Progenitor cell of endocrine pancreas (in vitro differentiated cells): ENCODE data around the gene ING5. TPM values are rescaled to one million over a fixed set of nuclear protein-coding genes. Genes with fewer than 3 reads are reported as not detected.

Source experiments
- DNase-seq: peaks from one replicate; pipeline ENCODE4 v3.0.0; 2021; ENCODE audit warnings: low spot score; ENCODE audit not compliant: unreplicated experiment
- H3K27ac Mint-ChIP-seq: 2 replicates; pipeline ENCODE4 v1.8.0; 2021; ENCODE audit warnings: mild to moderate bottlenecking, moderate library complexity, mixed read lengths
- H3K27me3 Mint-ChIP-seq: 2 replicates; pipeline ENCODE4 v1.8.0; 2021; ENCODE audit warnings: mixed read lengths
- H3K36me3 Mint-ChIP-seq: 2 replicates; pipeline ENCODE4 v1.8.0; 2022; ENCODE audit warnings: mixed read lengths; ENCODE audit not compliant: insufficient read depth
- H3K4me1 Mint-ChIP-seq: 2 replicates; pipeline ENCODE4 v1.8.0; 2021; ENCODE audit warnings: low read depth, mixed read lengths
- H3K4me3 Mint-ChIP-seq: 2 replicates; pipeline ENCODE4 v1.8.0; 2021; ENCODE audit warnings: low read depth, mild to moderate bottlenecking, moderate library complexity, mixed read lengths
- H3K9me3 Mint-ChIP-seq: 2 replicates; pipeline ENCODE4 v1.8.0; 2021; ENCODE audit warnings: low read depth, mixed read lengths
- total RNA-seq: library from RNA; stranded (reverse); gene quantifications from 2 replicates; pipeline ENCODE4 v1.2.1, GENCODE V29; 2021
- TF ChIP-seq, protein P1 (sequence below): fragments of 200-600 bp; sonication (generic); IDR thresholded peaks from one replicate; pipeline ENCODE4 v1.5.0; 2021; ENCODE audit warnings: antibody characterized with exemption, mild to moderate bottlenecking; ENCODE audit not compliant: unreplicated experiment

ING5 gene
- total RNA-seq, 1 donor from 2014 or later = 65.9 TPM

DNA sequence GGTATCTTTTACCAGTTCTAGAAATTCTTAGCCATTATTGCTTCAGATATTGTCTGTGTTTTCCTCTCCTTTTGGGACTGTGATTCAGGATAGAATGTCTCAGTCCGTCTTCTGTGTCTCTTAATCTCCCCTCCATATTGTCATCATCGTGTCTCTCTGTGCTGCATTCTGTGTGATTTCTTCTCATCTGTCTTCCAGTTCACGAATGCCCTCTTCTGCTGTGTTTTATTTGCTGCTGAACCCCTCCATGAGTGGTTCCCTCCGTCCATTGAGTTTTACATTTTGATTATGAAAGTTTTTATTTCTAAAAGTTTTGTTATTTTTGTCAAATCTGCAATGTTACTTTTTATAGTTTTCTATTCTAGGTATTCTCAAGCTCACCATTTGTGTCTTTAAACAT lies 44.2 kb downstream of the ING5 start:
- Mint-ChIP-seq H3K4me3 (no peak overlapping the region), H3K9me3 (peaks cover 7% of the 10 kb centered on the region), H3K4me1 (no peaks in the 10 kb centered on the region), H3K27ac (no peak overlapping the region), H3K36me3 (peaks cover 20% of the 10 kb centered on the region), H3K27me3 (no peaks in the 10 kb centered on the region)
- TF ChIP-seq, protein P1, sequence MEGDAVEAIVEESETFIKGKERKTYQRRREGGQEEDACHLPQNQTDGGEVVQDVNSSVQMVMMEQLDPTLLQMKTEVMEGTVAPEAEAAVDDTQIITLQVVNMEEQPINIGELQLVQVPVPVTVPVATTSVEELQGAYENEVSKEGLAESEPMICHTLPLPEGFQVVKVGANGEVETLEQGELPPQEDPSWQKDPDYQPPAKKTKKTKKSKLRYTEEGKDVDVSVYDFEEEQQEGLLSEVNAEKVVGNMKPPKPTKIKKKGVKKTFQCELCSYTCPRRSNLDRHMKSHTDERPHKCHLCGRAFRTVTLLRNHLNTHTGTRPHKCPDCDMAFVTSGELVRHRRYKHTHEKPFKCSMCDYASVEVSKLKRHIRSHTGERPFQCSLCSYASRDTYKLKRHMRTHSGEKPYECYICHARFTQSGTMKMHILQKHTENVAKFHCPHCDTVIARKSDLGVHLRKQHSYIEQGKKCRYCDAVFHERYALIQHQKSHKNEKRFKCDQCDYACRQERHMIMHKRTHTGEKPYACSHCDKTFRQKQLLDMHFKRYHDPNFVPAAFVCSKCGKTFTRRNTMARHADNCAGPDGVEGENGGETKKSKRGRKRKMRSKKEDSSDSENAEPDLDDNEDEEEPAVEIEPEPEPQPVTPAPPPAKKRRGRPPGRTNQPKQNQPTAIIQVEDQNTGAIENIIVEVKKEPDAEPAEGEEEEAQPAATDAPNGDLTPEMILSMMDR = no peak
- no peak for DNase-seq

DNA sequence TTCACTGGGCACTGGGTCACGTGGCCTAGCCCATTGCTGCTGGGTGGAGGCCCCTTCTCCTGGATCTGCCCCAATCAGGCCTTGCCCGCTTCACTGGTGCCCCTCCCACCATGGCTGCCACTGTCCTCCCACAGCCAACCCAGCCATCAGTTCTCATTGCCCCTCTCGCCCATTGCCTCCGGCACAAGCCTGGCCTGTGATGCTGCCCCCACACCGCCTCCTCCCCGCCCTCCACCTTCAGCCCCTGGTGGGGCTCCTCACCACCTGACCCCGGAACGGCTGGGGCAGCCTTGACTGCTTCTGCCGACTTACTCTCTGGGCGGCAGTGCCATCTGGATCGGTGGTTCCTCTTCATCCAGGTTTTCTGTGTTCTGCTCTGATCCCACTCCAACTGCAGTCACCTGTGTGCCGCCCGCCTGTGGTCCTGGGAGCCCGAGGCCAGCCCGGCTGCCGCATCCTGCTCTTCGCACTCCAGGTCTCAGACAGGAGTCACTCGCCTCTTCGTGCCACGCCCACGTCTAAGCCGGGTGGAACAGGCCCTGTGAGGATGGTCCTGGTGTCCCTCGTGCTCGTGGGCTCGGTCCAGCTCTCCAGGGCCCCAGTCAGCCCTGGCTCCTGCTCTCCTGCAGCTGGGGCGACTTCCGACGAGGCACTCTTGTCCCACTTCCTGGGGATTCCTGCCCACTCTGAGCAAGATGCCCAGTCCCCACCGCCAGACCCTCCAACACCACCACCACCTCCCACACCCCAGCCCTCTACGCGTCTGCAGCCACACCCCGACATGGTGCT lies 46.8 kb downstream of the ING5 start:
- H3K36me3 Mint-ChIP-seq = peaks cover 20% of the 10 kb centered on the region
- TF ChIP-seq, protein P1 = no peak
- peak overlapping the region; percentile 37 for H3K27ac Mint-ChIP-seq
- H3K27me3 Mint-ChIP-seq = no peaks in the 10 kb centered on the region
- no peaks in the 10 kb centered on the region for H3K4me1 Mint-ChIP-seq
- peaks cover 7% of the 10 kb centered on the region for H3K9me3 Mint-ChIP-seq
- DNase-seq = no peak
- no peak overlapping the region for H3K4me3 Mint-ChIP-seq

- H3K4me3 Mint-ChIP-seq = no peak overlapping the region
- no peaks in the 10 kb centered on the region for H3K4me1 Mint-ChIP-seq
- no peaks in the 10 kb centered on the region for H3K27me3 Mint-ChIP-seq
- peaks cover 7% of the 10 kb centered on the region for H3K9me3 Mint-ChIP-seq
- TF ChIP-seq, protein P1 = no peak
- H3K27ac Mint-ChIP-seq = no peak overlapping the region
- H3K36me3 Mint-ChIP-seq = peaks cover 17% of the 10 kb centered on the region
- DNase-seq = no peak
Observed at GRCh38 chr2:241750076-241750840, 48.4 kb downstream of the ING5 start.

GRCh38 chr2:241751152-241751551 lies 49.3 kb downstream of the ING5 start:
- H3K4me3 Mint-ChIP-seq = no peak overlapping the region
- H3K36me3 Mint-ChIP-seq = peaks cover 8% of the 10 kb centered on the region
- no peak overlapping the region for H3K27ac Mint-ChIP-seq
- peaks cover 1% of the 10 kb centered on the region for H3K9me3 Mint-ChIP-seq
- H3K4me1 Mint-ChIP-seq = no peaks in the 10 kb centered on the region
- TF ChIP-seq, protein P1 = no peak
- no peaks in the 10 kb centered on the region for H3K27me3 Mint-ChIP-seq
- DNase-seq = no peak

- no peak for DNase-seq
Observed at GRCh38 chr2:241751776-241752175, 49.9 kb downstream of the ING5 start.

More at GRCh38 chr2:241751776-241752175, 49.9 kb downstream of the ING5 start:
- Mint-ChIP-seq H3K36me3 (peaks cover 6% of the 10 kb centered on the region), H3K9me3 (no peaks in the 10 kb centered on the region), H3K4me3 (no peak overlapping the region), H3K27ac (no peak overlapping the region), H3K4me1 (no peaks in the 10 kb centered on the region), H3K27me3 (no peaks in the 10 kb centered on the region)
- TF ChIP-seq, protein P1 = no peak
